ENCODE measurements around the gene CRACR2B.

DNA sequence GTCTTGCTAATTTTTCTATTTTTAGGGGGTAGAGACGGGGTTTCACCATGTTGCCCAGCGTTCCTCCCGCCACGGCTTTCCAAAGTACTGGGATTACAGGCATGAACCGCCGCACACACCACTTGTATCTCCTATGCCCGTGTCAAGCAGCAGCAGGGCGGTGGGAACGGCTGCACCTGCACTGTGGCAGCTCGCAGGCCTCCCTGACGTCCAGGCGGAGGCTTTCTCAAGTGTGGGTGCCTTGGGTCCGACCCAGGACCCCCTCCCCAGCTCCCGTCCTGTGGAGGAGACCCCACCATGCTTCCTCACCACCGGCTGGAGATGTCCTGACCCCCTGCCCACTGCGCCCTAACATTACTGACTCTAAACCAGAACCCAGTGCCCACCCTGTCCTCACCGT, 40.7 kb downstream of the CRACR2B start:
- TF ChIP-seq, protein P1, sequence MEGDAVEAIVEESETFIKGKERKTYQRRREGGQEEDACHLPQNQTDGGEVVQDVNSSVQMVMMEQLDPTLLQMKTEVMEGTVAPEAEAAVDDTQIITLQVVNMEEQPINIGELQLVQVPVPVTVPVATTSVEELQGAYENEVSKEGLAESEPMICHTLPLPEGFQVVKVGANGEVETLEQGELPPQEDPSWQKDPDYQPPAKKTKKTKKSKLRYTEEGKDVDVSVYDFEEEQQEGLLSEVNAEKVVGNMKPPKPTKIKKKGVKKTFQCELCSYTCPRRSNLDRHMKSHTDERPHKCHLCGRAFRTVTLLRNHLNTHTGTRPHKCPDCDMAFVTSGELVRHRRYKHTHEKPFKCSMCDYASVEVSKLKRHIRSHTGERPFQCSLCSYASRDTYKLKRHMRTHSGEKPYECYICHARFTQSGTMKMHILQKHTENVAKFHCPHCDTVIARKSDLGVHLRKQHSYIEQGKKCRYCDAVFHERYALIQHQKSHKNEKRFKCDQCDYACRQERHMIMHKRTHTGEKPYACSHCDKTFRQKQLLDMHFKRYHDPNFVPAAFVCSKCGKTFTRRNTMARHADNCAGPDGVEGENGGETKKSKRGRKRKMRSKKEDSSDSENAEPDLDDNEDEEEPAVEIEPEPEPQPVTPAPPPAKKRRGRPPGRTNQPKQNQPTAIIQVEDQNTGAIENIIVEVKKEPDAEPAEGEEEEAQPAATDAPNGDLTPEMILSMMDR (IDR thresholded peaks at IDR 0.05) = no peak
- TF ChIP-seq POLR2A (IDR thresholded peaks at IDR 0.05) (no peak), POLR2AphosphoS5 (IDR thresholded peaks at IDR 0.05) (no peak)

All from prostate gland (tissue), 2 donors.